AG04450 (cell line): Measurements from ENCODE around the gene CLDN9. TPM values are rescaled to one million over a fixed set of nuclear protein-coding genes. Genes with fewer than 3 reads are reported as not detected.

ENCODE experiments used
- CTCF ChIA-PET: fragments of 300-600, 350-600 bp; formaldehyde crosslinking; extraction: SDS; loops from one replicate; lab custom pipeline; 2022; ENCODE audit warnings: antibody characterized with exemption, inconsistent platforms; lab: Charles Lee
- POLR2A ChIA-PET: fragments of 350-600 bp; formaldehyde crosslinking; extraction: SDS; loops from one replicate; lab custom pipeline; 2021; ENCODE audit warnings: antibody characterized with exemption, inconsistent platforms; lab: Yijun Ruan, JAX
- DNase-seq: peaks from one replicate; pipeline ENCODE4 v3.0.0-alpha.2; 2011; ENCODE audit warnings: low read depth, low spot score
- H3K27ac ChIP-seq: one replicate; pipeline ENCODE4 v1.5.1; 2012; ENCODE audit warnings: low read depth, low read length, control low read depth
- H3K27me3 ChIP-seq: one replicate; pipeline ENCODE4 v1.6.0; 2012; ENCODE audit warnings: low read length; ENCODE audit not compliant: control insufficient read depth, insufficient read depth
- H3K4me3 ChIP-seq: 2 replicates; pipeline ENCODE4 v1.5.1; 2011; ENCODE audit warnings: mild to moderate bottlenecking, low read depth, low read length, control low read depth
- H3K9me3 ChIP-seq: 2 replicates; pipeline ENCODE4 v1.5.1; 2012; ENCODE audit warnings: low read length; ENCODE audit not compliant: control insufficient read depth, insufficient read depth
- polyA plus RNA-seq: library from polyadenylated mRNA; depleted of rRNA; stranded (reverse); fragments of >200 nt; gene quantifications from 2 replicates; pipeline ENCODE4 v1.2.3, GENCODE V29; 2011
- TF ChIP-seq, protein P1 (sequence below): IDR thresholded peaks from 2 replicates; pipeline ENCODE4 v1.5.1; 2011; ENCODE audit warnings: low read depth, low read length, control low read depth, inconsistent platforms

CLDN9 gene
- polyA plus RNA-seq, 1 experiment = not detected

DNA sequence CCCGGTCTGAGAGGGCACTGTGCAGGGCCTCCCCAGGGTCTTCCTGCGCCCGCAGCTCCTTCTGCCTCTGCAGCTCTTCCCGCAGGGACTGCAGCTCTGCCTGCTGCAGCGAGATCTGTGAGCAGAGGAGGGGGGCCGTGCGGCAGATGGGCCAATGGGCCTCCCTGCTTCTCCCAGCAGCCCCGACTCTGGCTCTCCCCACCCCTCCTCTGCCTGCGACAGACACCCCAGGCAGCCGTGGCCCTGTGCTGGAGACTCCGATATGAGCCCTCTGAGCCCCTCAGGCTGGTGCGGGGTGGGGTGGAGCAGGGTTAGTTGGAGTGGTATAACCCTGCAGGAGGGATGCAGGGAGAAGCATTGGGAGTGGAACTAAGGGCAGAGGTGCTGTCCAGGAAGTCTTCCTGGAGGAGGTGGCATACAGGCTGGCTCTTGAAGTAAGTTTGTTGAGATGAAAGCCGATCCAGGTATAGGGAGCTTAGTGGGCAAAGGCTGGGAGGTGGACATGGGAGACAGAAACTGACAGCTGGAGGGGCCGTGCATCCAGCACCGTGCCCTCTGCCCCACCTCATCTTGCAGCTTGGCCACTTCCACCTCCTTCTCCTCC is 16.1 kb downstream of the CLDN9 start:
- TF ChIP-seq, protein P1, sequence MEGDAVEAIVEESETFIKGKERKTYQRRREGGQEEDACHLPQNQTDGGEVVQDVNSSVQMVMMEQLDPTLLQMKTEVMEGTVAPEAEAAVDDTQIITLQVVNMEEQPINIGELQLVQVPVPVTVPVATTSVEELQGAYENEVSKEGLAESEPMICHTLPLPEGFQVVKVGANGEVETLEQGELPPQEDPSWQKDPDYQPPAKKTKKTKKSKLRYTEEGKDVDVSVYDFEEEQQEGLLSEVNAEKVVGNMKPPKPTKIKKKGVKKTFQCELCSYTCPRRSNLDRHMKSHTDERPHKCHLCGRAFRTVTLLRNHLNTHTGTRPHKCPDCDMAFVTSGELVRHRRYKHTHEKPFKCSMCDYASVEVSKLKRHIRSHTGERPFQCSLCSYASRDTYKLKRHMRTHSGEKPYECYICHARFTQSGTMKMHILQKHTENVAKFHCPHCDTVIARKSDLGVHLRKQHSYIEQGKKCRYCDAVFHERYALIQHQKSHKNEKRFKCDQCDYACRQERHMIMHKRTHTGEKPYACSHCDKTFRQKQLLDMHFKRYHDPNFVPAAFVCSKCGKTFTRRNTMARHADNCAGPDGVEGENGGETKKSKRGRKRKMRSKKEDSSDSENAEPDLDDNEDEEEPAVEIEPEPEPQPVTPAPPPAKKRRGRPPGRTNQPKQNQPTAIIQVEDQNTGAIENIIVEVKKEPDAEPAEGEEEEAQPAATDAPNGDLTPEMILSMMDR = no peak
- Histone ChIP-seq H3K4me3 (no peak overlapping the region), H3K27me3 (peaks cover 38% of the 10 kb centered on the region), H3K9me3 (no peaks in the 10 kb centered on the region; the same call in 1 of the 2 replicates), H3K27ac (no peak overlapping the region)
- no peak for DNase-seq
- ChIA-PET POLR2A (interaction anchor here (0.5 to 1.9 kb wide), 3 partner anchors 9 to 156 kb away, joined by 3 to 10 read pairs (median 5); partner anchors contain the start of gene TNFRSF12A), CTCF (interaction anchor here (0.6 to 2.2 kb wide), 13 partner anchors 9 to 1506 kb away, joined by 3 to 12 read pairs (median 5); no protein-coding TSS in a partner anchor)

DNA sequence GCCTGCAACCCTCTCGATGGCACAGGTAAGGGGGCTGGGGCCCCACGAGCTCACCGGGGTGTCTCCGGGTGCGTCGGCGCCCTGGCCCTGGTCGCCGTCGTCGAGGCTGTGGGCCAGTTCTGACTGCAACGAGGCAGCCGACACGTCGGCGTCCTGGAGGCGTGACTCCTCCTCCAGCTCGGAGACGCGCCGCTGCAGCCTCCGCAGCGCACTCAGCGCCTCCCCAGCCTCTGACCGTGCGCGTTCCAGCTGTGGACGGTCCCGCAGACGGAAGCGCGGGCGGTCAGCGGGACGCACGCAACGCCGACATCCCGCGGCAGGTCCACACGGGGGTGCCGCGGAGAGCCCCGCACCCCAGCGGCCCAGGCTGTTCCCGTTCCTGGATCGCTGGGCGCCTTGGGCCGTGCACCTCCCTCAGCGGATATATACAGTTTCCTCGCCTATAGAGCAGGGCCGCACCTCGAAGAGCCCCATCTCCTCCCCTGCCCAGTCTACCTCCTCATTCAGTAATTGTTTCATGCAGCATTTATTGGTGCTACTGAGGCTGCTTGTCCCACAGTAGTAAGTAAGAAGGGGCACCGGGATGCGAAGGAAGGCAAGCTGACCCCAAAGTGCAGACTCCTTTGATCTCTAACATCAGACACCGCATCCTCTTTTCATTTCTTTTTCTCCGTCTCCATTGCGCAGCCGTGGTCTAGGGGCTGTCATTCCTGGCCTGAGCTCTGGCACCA is 16.9 kb downstream of the CLDN9 start:
- CTCF ChIA-PET = interaction anchor here (1.0 to 2.2 kb wide), 4 partner anchors 10 to 100 kb away, joined by 3 to 12 read pairs (median 5); no protein-coding TSS in a partner anchor
- TF ChIP-seq, protein P1 = no peak
- Histone ChIP-seq H3K4me3 (peak overlapping the region; percentile 17; the same call in 1 of the 2 replicates), H3K27ac (no peak overlapping the region), H3K9me3 (no peaks in the 10 kb centered on the region; the same call in 1 of the 2 replicates), H3K27me3 (peaks cover 46% of the 10 kb centered on the region)
- DNase-seq = no peak
- POLR2A ChIA-PET = interaction anchor here (0.5 to 1.9 kb wide), 2 partner anchors 9 to 156 kb away, joined by 3 to 10 read pairs; partner anchors contain the start of gene TNFRSF12A

DNA sequence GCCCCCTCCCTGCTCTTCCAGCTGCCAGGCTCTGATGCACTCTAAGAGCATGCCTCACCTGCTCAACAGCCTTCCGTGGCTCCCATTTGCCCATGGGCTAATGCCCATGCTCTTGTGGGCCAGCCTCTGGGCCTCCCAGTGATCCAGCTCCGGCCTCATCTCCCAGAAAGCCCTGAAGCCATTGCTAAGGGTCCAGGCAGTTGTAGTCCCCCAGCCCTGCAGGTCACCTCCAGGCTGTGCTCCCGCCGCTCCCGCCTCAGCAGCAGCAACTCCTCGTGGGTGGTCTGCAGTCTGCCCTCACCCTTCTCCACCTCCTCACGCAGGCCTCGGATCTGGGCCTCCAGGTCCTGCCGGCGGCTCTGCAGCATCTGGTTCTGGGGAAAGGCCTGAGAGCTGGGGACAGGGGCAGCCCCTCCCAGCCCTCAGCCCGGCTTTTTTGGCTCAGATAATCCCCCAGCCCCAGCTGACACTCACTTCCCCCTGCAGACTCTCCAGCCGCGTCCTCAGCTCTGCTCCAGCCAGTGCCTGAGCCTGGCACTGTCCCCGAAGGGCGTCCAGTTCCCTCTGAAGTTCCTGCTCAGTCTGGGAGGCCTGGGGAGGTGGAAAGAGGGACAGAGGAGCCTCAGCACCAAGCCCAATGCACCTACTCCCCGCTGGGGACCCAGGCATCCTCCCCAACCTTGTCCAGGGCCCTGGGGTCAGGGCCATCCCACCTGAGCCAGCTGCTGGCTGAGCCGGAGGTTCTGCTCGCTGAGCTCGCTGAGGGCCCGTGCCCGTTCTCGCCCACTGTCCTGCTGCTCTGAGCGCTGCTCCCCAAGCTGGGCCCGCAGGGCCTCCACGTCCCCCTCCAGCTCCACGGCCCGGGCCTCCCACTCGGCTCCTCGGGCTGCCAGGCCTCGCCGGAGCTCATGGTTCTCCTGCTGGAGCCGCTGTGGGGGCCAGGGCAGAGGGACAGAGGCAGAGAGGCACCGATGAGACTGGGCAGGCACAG is 17.8 kb downstream of the CLDN9 start:
- TF ChIP-seq, protein P1 = no peak
- POLR2A ChIA-PET = interaction anchor here (0.6 to 2.4 kb wide), 3 partner anchors 9 to 137 kb away, joined by 3 to 30 read pairs (median 3); partner anchors contain the start of gene TNFRSF12A
- Histone ChIP-seq H3K9me3 (no peaks in the 10 kb centered on the region; the same call in 1 of the 2 replicates), H3K4me3 (no peak overlapping the region), H3K27ac (no peak overlapping the region), H3K27me3 (peaks cover 54% of the 10 kb centered on the region)
- CTCF ChIA-PET = interaction anchor here (0.5 to 3.8 kb wide), 18 partner anchors 8 to 1071 kb away, joined by 3 to 27 read pairs (median 8); partner anchors contain the start of genes HCFC1R1 and TNFRSF12A
- no peak for DNase-seq

DNA sequence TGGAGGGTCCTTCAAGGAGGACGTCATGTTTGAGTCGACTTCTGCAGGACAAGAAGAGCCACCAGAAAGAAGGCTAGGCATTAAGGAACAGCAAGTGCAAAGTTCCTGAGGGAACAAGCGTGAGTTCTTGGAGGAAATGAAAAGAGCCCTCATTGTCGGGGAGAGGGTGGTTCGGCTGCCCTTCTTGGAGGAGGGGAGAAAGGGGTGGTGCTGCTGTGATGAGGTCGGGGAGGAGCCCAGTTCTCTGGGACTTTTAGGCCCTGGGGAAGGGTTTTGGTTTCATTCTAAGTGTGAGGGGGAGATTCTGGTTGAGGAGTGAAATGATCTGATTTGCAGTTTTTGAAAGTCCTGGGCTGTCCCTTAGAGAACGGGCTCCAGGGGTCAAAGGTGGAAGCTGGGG is 19.9 kb downstream of the CLDN9 start:
- ChIA-PET POLR2A (interaction anchor here (2.4 kb wide), 1 partner anchor 11 kb away, joined by 30 read pairs; the partner anchor contains the start of gene TNFRSF12A), CTCF (interaction anchor here (1.1 to 3.8 kb wide), 10 partner anchors 9 to 101 kb away, joined by 4 to 27 read pairs (median 11); partner anchors contain the start of genes HCFC1R1 and TNFRSF12A)
- H3K4me3 ChIP-seq = no peak overlapping the region
- peaks cover 74% of the 10 kb centered on the region for H3K27me3 ChIP-seq
- no peaks in the 10 kb centered on the region; the same call in 1 of the 2 replicates for H3K9me3 ChIP-seq
- TF ChIP-seq, protein P1 = no peak
- DNase-seq = no peak
- no peak overlapping the region for H3K27ac ChIP-seq
